D341Med (cell line): ENCODE measurements around the gene LRBA.

Source experiments
- DNase-seq: peaks from one replicate; pipeline ENCODE4 v3.0.0; 2012; ENCODE audit warnings: low spot score

Gene LRBA

GRCh38 chr4:150493851-150494250, 521.2 kb downstream of the LRBA start:
- DNase-seq: no peak

GRCh38 chr4:150491132-150492049, 523.7 kb downstream of the LRBA start:
- DNase-seq: no peak

- no peak for DNase-seq
Observed at GRCh38 chr4:150482581-150482980, 532.5 kb downstream of the LRBA start.

- no peak for DNase-seq
Observed at GRCh38 chr4:150479657-150480056, 535.4 kb downstream of the LRBA start.

GRCh38 chr4:150477869-150478268, 537.2 kb downstream of the LRBA start:
- DNase-seq: no peak

- DNase-seq: no peak
Observed at GRCh38 chr4:150476776-150477175, 538.3 kb downstream of the LRBA start.

- DNase-seq: no peak
Observed at GRCh38 chr4:150475763-150476162, 539.3 kb downstream of the LRBA start.

GRCh38 chr4:150464523-150464922, 550.6 kb downstream of the LRBA start:
- no peak for DNase-seq

- DNase-seq: no peak
Observed at GRCh38 chr4:150462743-150463142, 552.3 kb downstream of the LRBA start.

- DNase-seq: no peak
Observed at GRCh38 chr4:150461957-150462356, 553.1 kb downstream of the LRBA start.

GRCh38 chr4:150457802-150458201, 557.3 kb downstream of the LRBA start:
- no peak for DNase-seq

- DNase-seq: no peak
Observed at GRCh38 chr4:150451883-150452282, 563.2 kb downstream of the LRBA start.

GRCh38 chr4:150447356-150447755, 567.7 kb downstream of the LRBA start:
- no peak for DNase-seq

- DNase-seq: no peak
Observed at GRCh38 chr4:150439451-150439933, 575.6 kb downstream of the LRBA start.

GRCh38 chr4:150436598-150437370, 578.3 kb downstream of the LRBA start:
- DNase-seq: no peak

- no peak for DNase-seq
Observed at GRCh38 chr4:150431221-150431620, 583.9 kb downstream of the LRBA start.

GRCh38 chr4:150425161-150425560, 589.9 kb downstream of the LRBA start:
- DNase-seq: no peak

- no peak for DNase-seq
Observed at GRCh38 chr4:150423503-150423902, 591.6 kb downstream of the LRBA start.

- no peak for DNase-seq
Observed at GRCh38 chr4:150423074-150423473, 592.0 kb downstream of the LRBA start.

- no peak for DNase-seq
Observed at GRCh38 chr4:150421612-150422011, 593.5 kb downstream of the LRBA start.

GRCh38 chr4:150419939-150420338, 595.1 kb downstream of the LRBA start:
- no peak for DNase-seq

- DNase-seq: no peak
Observed at GRCh38 chr4:150418757-150419410, 596.2 kb downstream of the LRBA start.
